ENCODE data around the gene JCHAIN. TPM values are rescaled to one million over a fixed set of nuclear protein-coding genes. Genes with fewer than 3 reads are reported as not detected.

The JCHAIN gene
- total and polyA plus RNA-seq, 9 of the 15 experiments (the other 6 are each of a cell fraction or from before 2014, with no cell fraction given) = 0.04 to 0.68 (median 0.26) TPM; not detected in 5

- TF ChIP-seq HMGXB4 (CRISPR knock-in tag; IDR thresholded peaks at IDR 0.05) = peak; percentile 87
- TF ChIP-seq XRCC3 (IDR thresholded peaks at IDR 0.05) = no peak
- no peak for TF ChIP-seq IFI16 (CRISPR knock-in tag; IDR thresholded peaks at IDR 0.05)
- TF ChIP-seq PTTG1 (tag; IDR thresholded peaks at IDR 0.05; ENCODE audit: low read depth) = no peak
- no peak for TF ChIP-seq ZNF75A (CRISPR knock-in tag; IDR thresholded peaks at IDR 0.05)
- no peak for TF ChIP-seq ZKSCAN3 (CRISPR knock-in tag; IDR thresholded peaks at IDR 0.05)
- peak; percentile 12 for TF ChIP-seq DACH1 (IDR thresholded peaks at IDR 0.05; ENCODE audit: partially characterized antibody)
- no peak for TF ChIP-seq ZNF436 (CRISPR knock-in tag; IDR thresholded peaks at IDR 0.05)
- TF ChIP-seq ETS1 (conservative IDR thresholded peaks at IDR 0.05; ENCODE audit: control insufficient read depth, low read depth, low read length) = peak; percentile 17
- peak; percentile 65 for TF ChIP-seq EP300 (IDR thresholded peaks at IDR 0.05; ENCODE audit: low read length)
- TF ChIP-seq ZNF780A (CRISPR knock-in tag; IDR thresholded peaks at IDR 0.05) = no peak
- no peak for TF ChIP-seq CCNT2 (IDR thresholded peaks at IDR 0.05; ENCODE audit: borderline replicate concordance, extremely low read depth, insufficient read length, low read depth, low read length)
- peak; percentile 66 for TF ChIP-seq NFRKB (IDR thresholded peaks at IDR 0.05; ENCODE audit: low read depth)
- peak; percentile 98 for TF ChIP-seq ZFX (CRISPR knock-in tag; IDR thresholded peaks at IDR 0.05)
- no peak for TF ChIP-seq MCM5 (IDR thresholded peaks at IDR 0.05; ENCODE audit: low read depth)
- TF ChIP-seq TFAM (CRISPR knock-in tag; conservative IDR thresholded peaks at IDR 0.05) = no peak
- TF ChIP-seq, protein P1, sequence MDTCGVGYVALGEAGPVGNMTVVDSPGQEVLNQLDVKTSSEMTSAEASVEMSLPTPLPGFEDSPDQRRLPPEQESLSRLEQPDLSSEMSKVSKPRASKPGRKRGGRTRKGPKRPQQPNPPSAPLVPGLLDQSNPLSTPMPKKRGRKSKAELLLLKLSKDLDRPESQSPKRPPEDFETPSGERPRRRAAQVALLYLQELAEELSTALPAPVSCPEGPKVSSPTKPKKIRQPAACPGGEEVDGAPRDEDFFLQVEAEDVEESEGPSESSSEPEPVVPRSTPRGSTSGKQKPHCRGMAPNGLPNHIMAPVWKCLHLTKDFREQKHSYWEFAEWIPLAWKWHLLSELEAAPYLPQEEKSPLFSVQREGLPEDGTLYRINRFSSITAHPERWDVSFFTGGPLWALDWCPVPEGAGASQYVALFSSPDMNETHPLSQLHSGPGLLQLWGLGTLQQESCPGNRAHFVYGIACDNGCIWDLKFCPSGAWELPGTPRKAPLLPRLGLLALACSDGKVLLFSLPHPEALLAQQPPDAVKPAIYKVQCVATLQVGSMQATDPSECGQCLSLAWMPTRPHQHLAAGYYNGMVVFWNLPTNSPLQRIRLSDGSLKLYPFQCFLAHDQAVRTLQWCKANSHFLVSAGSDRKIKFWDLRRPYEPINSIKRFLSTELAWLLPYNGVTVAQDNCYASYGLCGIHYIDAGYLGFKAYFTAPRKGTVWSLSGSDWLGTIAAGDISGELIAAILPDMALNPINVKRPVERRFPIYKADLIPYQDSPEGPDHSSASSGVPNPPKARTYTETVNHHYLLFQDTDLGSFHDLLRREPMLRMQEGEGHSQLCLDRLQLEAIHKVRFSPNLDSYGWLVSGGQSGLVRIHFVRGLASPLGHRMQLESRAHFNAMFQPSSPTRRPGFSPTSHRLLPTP (IDR thresholded peaks at IDR 0.05; ENCODE audit: borderline replicate concordance, extremely low read depth, insufficient read length) = no peak
- peak; percentile 36 to 83; a peak in 2 of 4 replicates for TF ChIP-seq SIN3A (IDR thresholded peaks at IDR 0.05; ENCODE audit: borderline replicate concordance in 2 of 2, control insufficient read depth in 1 of 2, low read depth in 2 of 2, low read length in 2 of 2)
- 0 out of 2 replicates have a peak, but pooled peaks have one; percentile 37 for TF ChIP-seq ZNF766 (CRISPR knock-in tag; conservative IDR thresholded peaks at IDR 0.05)
- TF ChIP-seq, protein P2, sequence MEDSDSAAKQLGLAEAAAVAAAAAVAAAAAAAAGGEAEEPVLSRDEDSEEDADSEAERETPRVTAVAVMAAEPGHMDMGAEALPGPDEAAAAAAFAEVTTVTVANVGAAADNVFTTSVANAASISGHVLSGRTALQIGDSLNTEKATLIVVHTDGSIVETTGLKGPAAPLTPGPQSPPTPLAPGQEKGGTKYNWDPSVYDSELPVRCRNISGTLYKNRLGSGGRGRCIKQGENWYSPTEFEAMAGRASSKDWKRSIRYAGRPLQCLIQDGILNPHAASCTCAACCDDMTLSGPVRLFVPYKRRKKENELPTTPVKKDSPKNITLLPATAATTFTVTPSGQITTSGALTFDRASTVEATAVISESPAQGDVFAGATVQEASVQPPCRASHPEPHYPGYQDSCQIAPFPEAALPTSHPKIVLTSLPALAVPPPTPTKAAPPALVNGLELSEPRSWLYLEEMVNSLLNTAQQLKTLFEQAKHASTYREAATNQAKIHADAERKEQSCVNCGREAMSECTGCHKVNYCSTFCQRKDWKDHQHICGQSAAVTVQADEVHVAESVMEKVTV (CRISPR knock-in tag; IDR thresholded peaks at IDR 0.05) = 0 out of 2 replicates have a peak, but pooled peaks have one; percentile 33
These were observed 21.8 kb upstream of the JCHAIN start, which contains the start of gene UTP3 (continued) for GRCh38 chr4:70687821-70688794.
